ENCODE results near the gene INKA1. TPM values are rescaled to one million over a fixed set of nuclear protein-coding genes. Genes with fewer than 3 reads are reported as not detected.
"Not testable (repeated sequence)": the region's sequence is repeated elsewhere in the genome, so short reads cannot be mapped to it uniquely, and the experiment has no call there.

The INKA1 gene
- total RNA-seq, 2 experiments from 2014 or later = 7.9 to 12.8 TPM

- Histone ChIP-seq H3K36me3 (ENCODE audit: insufficient read depth, low read length) (peaks cover 14% of the 10 kb centered on the region; the same call in 1 of the 2 replicates), H4K20me1 (ENCODE audit: insufficient read depth, low read length) (no peaks in the 10 kb centered on the region), H3K9me2 (ENCODE audit: insufficient read depth, low read length) (no peaks in the 10 kb centered on the region), H3K79me2 (ENCODE audit: insufficient read depth, low read depth, low read length) (peaks cover 35% of the 10 kb centered on the region), H3K4me1 (ENCODE audit: insufficient read depth, low read length, poor library complexity, severe bottlenecking) (peaks cover 9% of the 10 kb centered on the region), H2AFZ (ENCODE audit: low read length) (no peak overlapping the region), H3K27ac (ENCODE audit: low read depth, low read length, poor library complexity, severe bottlenecking) (no peak overlapping the region), H3K9me3 (ENCODE audit: low read length) (no peaks in the 10 kb centered on the region), H3K4me2 (ENCODE audit: low read length) (no peak overlapping the region), H3K4me3 (ENCODE audit: low read depth, low read length, poor library complexity, severe bottlenecking) (no peak overlapping the region)
- intact Hi-C loops (cut with micrococcal nuclease; ENCODE audit: unreplicated experiment) = no loop called here
- DNase-seq (ENCODE audit: low spot score) = no peak
- TF ChIP-seq EZH2phosphoT487 (IDR thresholded peaks at IDR 0.05; ENCODE audit: borderline replicate concordance, low read depth, low read length) (no peak), CTCF (conservative IDR thresholded peaks at IDR 0.05; ENCODE audit: low read length) (no peak)
- BruUV-seq (replicated peaks) = no TSS peak
- ChIA-PET POLR2A (no interaction called here), CTCF (ENCODE audit: unreplicated experiment) (no interaction called here)
These were observed 27.5 kb upstream of the INKA1 start for GRCh38 chr3:49775538-49775937.

- H3K9me2 ChIP-seq (ENCODE audit: insufficient read depth, low read length); H3K4me3 ChIP-seq (ENCODE audit: low read depth, low read length, poor library complexity, severe bottlenecking); DNase-seq (ENCODE audit: low spot score); H3K4me1 ChIP-seq (ENCODE audit: insufficient read depth, low read length, poor library complexity, severe bottlenecking); intact Hi-C loops (cut with micrococcal nuclease; ENCODE audit: unreplicated experiment); H4K20me1 ChIP-seq (ENCODE audit: insufficient read depth, low read length); POLR2A ChIA-PET; H2AFZ ChIP-seq (ENCODE audit: low read length); H3K9me3 ChIP-seq (ENCODE audit: low read length); CTCF ChIA-PET (ENCODE audit: unreplicated experiment); H3K4me2 ChIP-seq (ENCODE audit: low read length); BruUV-seq (replicated peaks); H3K27ac ChIP-seq (ENCODE audit: low read depth, low read length, poor library complexity, severe bottlenecking): not testable (repeated sequence)
- peaks cover 30% of the 10 kb centered on the region for H3K79me2 ChIP-seq (ENCODE audit: insufficient read depth, low read depth, low read length)
- peaks cover 15% of the 10 kb centered on the region; the same call in 1 of the 2 replicates for H3K36me3 ChIP-seq (ENCODE audit: insufficient read depth, low read length)
These were observed 27.0 kb upstream of the INKA1 start for GRCh38 chr3:49776101-49776500.

- Histone ChIP-seq H3K27ac (ENCODE audit: low read depth, low read length, poor library complexity, severe bottlenecking) (no peak overlapping the region), H3K4me3 (ENCODE audit: low read depth, low read length, poor library complexity, severe bottlenecking) (no peak overlapping the region), H3K4me2 (ENCODE audit: low read length) (no peak overlapping the region), H3K79me2 (ENCODE audit: insufficient read depth, low read depth, low read length) (peaks cover 22% of the 10 kb centered on the region), H4K20me1 (ENCODE audit: insufficient read depth, low read length) (no peaks in the 10 kb centered on the region), H3K9me3 (ENCODE audit: low read length) (no peaks in the 10 kb centered on the region), H2AFZ (ENCODE audit: low read length) (no peak overlapping the region), H3K4me1 (ENCODE audit: insufficient read depth, low read length, poor library complexity, severe bottlenecking) (no peaks in the 10 kb centered on the region), H3K9me2 (ENCODE audit: insufficient read depth, low read length) (no peaks in the 10 kb centered on the region), H3K36me3 (ENCODE audit: insufficient read depth, low read length) (peaks cover 35% of the 10 kb centered on the region)
- ChIA-PET CTCF (ENCODE audit: unreplicated experiment) (no interaction called here), POLR2A (interaction anchor here (0.6 to 1.0 kb wide), 2 partner anchors 10 to 585 kb away, joined by 4 to 5 read pairs; no protein-coding TSS in a partner anchor)
- no peak for TF ChIP-seq EZH2phosphoT487 (IDR thresholded peaks at IDR 0.05; ENCODE audit: borderline replicate concordance, low read depth, low read length)
- no peak for TF ChIP-seq CTCF (conservative IDR thresholded peaks at IDR 0.05; ENCODE audit: low read length)
- no peak for DNase-seq (ENCODE audit: low spot score)
- BruUV-seq (replicated peaks) = TSS peak; percentile 31
- intact Hi-C loops (cut with micrococcal nuclease; ENCODE audit: unreplicated experiment) = no loop called here
These were observed 23.5 kb upstream of the INKA1 start for GRCh38 chr3:49779358-49780079.
